Nephron progenitor cell (in vitro differentiated cells): ENCODE measurements around the gene ISG15.
A peak's percentile ranks its signal among the peaks of the same experiment; 100 is the strongest.

Experiments used
- DNase-seq: peaks from one replicate; pipeline ENCODE4 v3.0.0; 2021
- H3K27ac Mint-ChIP-seq: 2 replicates; pipeline ENCODE4 v1.8.0; 2021; ENCODE audit warnings: mild to moderate bottlenecking, moderate library complexity, mixed read lengths
- H3K27me3 Mint-ChIP-seq: 2 replicates; pipeline ENCODE4 v1.8.0; 2021; ENCODE audit warnings: mild to moderate bottlenecking, low read depth, mixed read lengths; ENCODE audit not compliant: poor library complexity
- H3K36me3 Mint-ChIP-seq: 2 replicates; pipeline ENCODE4 v1.8.0; 2021; ENCODE audit warnings: low read depth, mixed read lengths
- H3K4me1 Mint-ChIP-seq: 2 replicates; pipeline ENCODE4 v1.8.0; 2021; ENCODE audit warnings: mixed read lengths
- H3K4me3 Mint-ChIP-seq: 2 replicates; pipeline ENCODE4 v1.8.0; 2021; ENCODE audit warnings: mild to moderate bottlenecking, moderate library complexity, mixed read lengths
- H3K9me3 Mint-ChIP-seq: 2 replicates; pipeline ENCODE4 v1.8.0; 2021; ENCODE audit warnings: mild to moderate bottlenecking, moderate library complexity, mixed read lengths
- TF ChIP-seq, protein P1 (sequence below): fragments of 200-600 bp; sonication (generic); IDR thresholded peaks from 2 replicates; pipeline ENCODE4 v1.5.0; 2021; ENCODE audit warnings: antibody characterized with exemption

The ISG15 gene

DNA sequence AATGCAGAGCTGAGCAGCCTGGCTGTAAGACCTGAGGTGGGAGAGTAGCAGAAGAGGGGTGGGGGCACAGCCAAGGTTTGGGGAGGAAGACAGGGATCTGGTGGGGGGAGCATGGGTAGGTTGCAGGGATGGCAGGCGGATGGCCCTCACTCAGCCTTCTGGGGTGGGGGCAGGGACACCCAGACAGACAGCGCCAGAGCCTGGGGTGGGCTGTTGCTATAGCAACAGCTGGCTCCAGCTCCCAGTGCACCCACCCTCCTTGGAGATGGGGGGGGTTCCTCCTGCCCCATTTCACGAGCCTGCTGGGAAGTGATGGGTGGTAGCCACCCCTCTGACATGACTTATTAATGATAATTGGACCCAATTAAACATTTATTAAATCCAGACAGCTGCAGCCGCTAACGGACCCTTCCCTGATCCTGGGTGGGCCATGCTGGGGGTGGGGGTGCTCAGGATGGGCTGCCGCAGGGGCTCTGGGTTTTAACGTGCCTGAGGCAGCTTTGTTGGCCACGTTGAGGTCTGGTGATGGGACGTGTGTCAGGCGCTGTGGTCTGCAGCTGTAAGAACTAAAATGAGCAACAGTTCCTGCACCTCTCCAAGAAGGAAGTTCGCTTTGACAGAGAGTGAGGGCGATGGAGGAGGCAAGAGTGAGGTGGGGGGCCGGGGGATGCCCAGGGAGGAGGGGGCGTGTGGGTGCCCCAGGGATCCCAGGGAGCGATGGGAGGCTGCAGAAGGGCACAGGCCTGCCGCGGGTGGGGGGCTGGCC lies 26.0 kb downstream of the ISG15 start:
- Mint-ChIP-seq H3K9me3 (no peaks in the 10 kb centered on the region), H3K27me3 (peaks cover 57% of the 10 kb centered on the region), H3K4me3 (peak overlapping the region; percentile 72), H3K36me3 (peaks cover 4% of the 10 kb centered on the region), H3K27ac (no peak overlapping the region), H3K4me1 (peaks cover 12% of the 10 kb centered on the region)
- no peak for DNase-seq
- TF ChIP-seq, protein P1, sequence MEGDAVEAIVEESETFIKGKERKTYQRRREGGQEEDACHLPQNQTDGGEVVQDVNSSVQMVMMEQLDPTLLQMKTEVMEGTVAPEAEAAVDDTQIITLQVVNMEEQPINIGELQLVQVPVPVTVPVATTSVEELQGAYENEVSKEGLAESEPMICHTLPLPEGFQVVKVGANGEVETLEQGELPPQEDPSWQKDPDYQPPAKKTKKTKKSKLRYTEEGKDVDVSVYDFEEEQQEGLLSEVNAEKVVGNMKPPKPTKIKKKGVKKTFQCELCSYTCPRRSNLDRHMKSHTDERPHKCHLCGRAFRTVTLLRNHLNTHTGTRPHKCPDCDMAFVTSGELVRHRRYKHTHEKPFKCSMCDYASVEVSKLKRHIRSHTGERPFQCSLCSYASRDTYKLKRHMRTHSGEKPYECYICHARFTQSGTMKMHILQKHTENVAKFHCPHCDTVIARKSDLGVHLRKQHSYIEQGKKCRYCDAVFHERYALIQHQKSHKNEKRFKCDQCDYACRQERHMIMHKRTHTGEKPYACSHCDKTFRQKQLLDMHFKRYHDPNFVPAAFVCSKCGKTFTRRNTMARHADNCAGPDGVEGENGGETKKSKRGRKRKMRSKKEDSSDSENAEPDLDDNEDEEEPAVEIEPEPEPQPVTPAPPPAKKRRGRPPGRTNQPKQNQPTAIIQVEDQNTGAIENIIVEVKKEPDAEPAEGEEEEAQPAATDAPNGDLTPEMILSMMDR, result no peak

GRCh38 chr1:1040004-1040991 lies 27.0 kb downstream of the ISG15 start:
- DNase-seq, result peak; percentile 85
- H3K27ac Mint-ChIP-seq, result no peak overlapping the region
- H3K36me3 Mint-ChIP-seq, result peaks cover 10% of the 10 kb centered on the region
- H3K4me1 Mint-ChIP-seq, result peaks cover 12% of the 10 kb centered on the region
- TF ChIP-seq, protein P1, result no peak
- peak overlapping the region; percentile 72 for H3K4me3 Mint-ChIP-seq
- H3K9me3 Mint-ChIP-seq, result no peaks in the 10 kb centered on the region
- H3K27me3 Mint-ChIP-seq, result peaks cover 50% of the 10 kb centered on the region

GRCh38 chr1:1041092-1041523 lies 27.8 kb downstream of the ISG15 start:
- H3K27me3 Mint-ChIP-seq, result peaks cover 42% of the 10 kb centered on the region
- H3K9me3 Mint-ChIP-seq, result no peaks in the 10 kb centered on the region
- H3K27ac Mint-ChIP-seq, result no peak overlapping the region
- no peak overlapping the region for H3K4me3 Mint-ChIP-seq
- TF ChIP-seq, protein P1, result no peak
- peaks cover 10% of the 10 kb centered on the region for H3K36me3 Mint-ChIP-seq
- no peak for DNase-seq
- peaks cover 12% of the 10 kb centered on the region for H3K4me1 Mint-ChIP-seq

DNA sequence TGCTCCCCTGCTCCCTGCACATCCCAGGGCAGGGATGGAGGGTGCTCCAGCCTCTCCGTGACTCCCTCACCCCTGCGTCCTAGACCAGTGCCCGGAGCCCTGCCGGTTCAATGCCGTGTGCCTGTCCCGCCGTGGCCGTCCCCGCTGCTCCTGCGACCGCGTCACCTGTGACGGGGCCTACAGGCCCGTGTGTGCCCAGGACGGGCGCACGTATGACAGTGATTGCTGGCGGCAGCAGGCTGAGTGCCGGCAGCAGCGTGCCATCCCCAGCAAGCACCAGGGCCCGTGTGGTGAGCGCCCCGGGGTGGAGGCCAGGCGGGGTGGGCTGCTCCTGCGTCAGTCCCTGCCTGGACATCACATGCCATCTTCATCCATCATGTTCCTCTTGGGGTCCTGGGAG lies 28.6 kb downstream of the ISG15 start:
- H3K36me3 Mint-ChIP-seq, result peaks cover 10% of the 10 kb centered on the region
- TF ChIP-seq, protein P1, result no peak
- peaks cover 34% of the 10 kb centered on the region for H3K27me3 Mint-ChIP-seq
- no peaks in the 10 kb centered on the region for H3K9me3 Mint-ChIP-seq
- H3K4me3 Mint-ChIP-seq, result no peak overlapping the region
- no peak overlapping the region for H3K27ac Mint-ChIP-seq
- DNase-seq, result no peak
- H3K4me1 Mint-ChIP-seq, result peaks cover 12% of the 10 kb centered on the region

- Mint-ChIP-seq H3K9me3 (no peaks in the 10 kb centered on the region), H3K27ac (no peak overlapping the region), H3K27me3 (peaks cover 25% of the 10 kb centered on the region), H3K4me3 (no peak overlapping the region), H3K36me3 (peaks cover 15% of the 10 kb centered on the region), H3K4me1 (peaks cover 12% of the 10 kb centered on the region)
- no peak for DNase-seq
- TF ChIP-seq, protein P1, result no peak
Observed at GRCh38 chr1:1042835-1043234, 29.5 kb downstream of the ISG15 start.
